ENCODE measurements around the gene RBMS1. TPM values are rescaled to one million over a fixed set of nuclear protein-coding genes. Genes with fewer than 3 reads are reported as not detected.

Gene RBMS1
- total and polyA plus RNA-seq, 4 experiments from 2014 or later = 101 to 131 (median 112) TPM

DNA sequence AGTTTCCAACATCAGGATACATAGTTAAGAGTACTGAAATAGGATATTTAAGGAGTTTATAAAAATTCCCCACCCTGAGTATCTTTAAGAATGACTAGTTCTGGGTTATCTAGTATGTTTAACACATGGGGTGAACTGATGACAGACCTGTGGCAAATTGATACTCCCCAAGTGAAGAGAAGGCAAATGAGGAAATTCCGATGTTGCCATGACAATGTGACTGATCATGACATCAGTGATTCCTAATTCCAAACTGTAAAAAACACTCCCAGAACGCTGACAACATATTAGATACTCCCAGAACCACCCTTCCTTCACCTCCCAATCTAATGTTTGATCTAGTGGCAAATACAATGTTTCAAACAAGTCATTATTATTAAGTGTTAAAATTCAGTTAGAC lies 77.6 kb downstream of the RBMS1 start:
- no peak overlapping the region for H3K27ac Mint-ChIP-seq
- H3K36me3 Mint-ChIP-seq = no peaks in the 10 kb centered on the region
- ChIA-PET CTCF (ENCODE audit: partially characterized antibody) (no interaction called here), POLR2A (ENCODE audit: partially characterized antibody) (interaction anchor here (0.8 kb wide), 1 partner anchor 22 kb away, joined by 3 read pairs; no protein-coding TSS in a partner anchor)
- H3K9me3 Mint-ChIP-seq = no peaks in the 10 kb centered on the region
- H3K27me3 Mint-ChIP-seq = no peaks in the 10 kb centered on the region
- Histone ChIP-seq H3K9me3 (ENCODE audit: control insufficient read depth in 1 of 2, low read length in 2 of 2) (no peaks in the 10 kb centered on the region), H3K4me3 (ENCODE audit: low read length in 2 of 2) (no peak overlapping the region), H3K27me3 (ENCODE audit: insufficient read depth, low read length) (no peaks in the 10 kb centered on the region), H3K36me3 (ENCODE audit: insufficient read depth, low read length) (no peaks in the 10 kb centered on the region), H3K4me1 (ENCODE audit: insufficient read depth, low read length) (peaks cover 53% of the 10 kb centered on the region), H3K27ac (ENCODE audit: low read depth, low read length) (no peak overlapping the region)
- H3K4me3 Mint-ChIP-seq = no peak overlapping the region
- DNase-seq = no peak
- H3K4me1 Mint-ChIP-seq = peaks cover 46 to 80% (median 59%) of the 10 kb centered on the region in 4 donors
- intact Hi-C loops (cut with micrococcal nuclease) = no loop called here

DNA sequence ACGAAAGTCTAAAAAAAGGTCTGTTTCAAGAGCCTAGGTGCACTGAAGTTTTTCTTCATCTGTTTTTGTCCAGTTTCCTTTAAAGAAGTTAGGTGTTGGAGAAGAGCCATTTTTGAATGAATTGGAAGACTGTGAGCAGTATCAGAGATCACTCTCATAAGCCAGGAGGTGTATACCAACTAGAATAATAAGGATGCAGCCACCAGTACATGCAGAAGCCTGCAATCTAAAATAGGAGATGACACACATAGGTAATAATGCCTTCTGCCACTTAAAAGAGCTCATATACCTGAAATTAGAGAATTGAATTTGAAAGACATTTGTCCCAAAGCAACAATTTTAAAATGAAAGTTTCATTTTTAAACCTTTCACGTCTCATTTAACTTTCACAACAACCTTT lies 81.7 kb downstream of the RBMS1 start:
- H3K36me3 ChIP-seq (ENCODE audit: insufficient read depth, low read length) = no peaks in the 10 kb centered on the region
- no peaks in the 10 kb centered on the region for H3K27me3 ChIP-seq (ENCODE audit: insufficient read depth, low read length)
- no peaks in the 10 kb centered on the region for H3K9me3 ChIP-seq (ENCODE audit: control insufficient read depth in 1 of 2, low read length in 2 of 2)
- intact Hi-C loops (cut with micrococcal nuclease) = loop anchor here (1.0 kb wide), 1 partner anchor 7 kb away; no protein-coding TSS in a partner anchor
- H3K4me1 ChIP-seq (ENCODE audit: insufficient read depth, low read length) = peaks cover 48% of the 10 kb centered on the region
- H3K27ac ChIP-seq (ENCODE audit: low read depth, low read length) = peak overlapping the region; percentile 27
- peaks cover 0 to 7% of the 10 kb centered on the region in 2 donors for H3K36me3 Mint-ChIP-seq
- peak overlapping the region; percentile 6 to 90 (median 73) for H3K4me3 Mint-ChIP-seq
- peak overlapping the region; percentile 32 to 94 (median 86) for H3K27ac Mint-ChIP-seq
- no peak for DNase-seq
- H3K27me3 Mint-ChIP-seq = no peaks in the 10 kb centered on the region
- POLR2A ChIA-PET (ENCODE audit: partially characterized antibody) = interaction anchor here (0.8 to 2.3 kb wide), 12 partner anchors 9 to 699 kb away, joined by 3 to 24 read pairs (median 5); partner anchors contain the start of gene MARCHF7
- H3K9me3 Mint-ChIP-seq = peaks cover 0 to 2% (median 0%) of the 10 kb centered on the region in 8 donors
- peak overlapping the region in 1 of 2 donors; percentile 9 for H3K4me3 ChIP-seq (ENCODE audit: low read length in 2 of 2)
- H3K4me1 Mint-ChIP-seq = peaks cover 44 to 76% (median 54%) of the 10 kb centered on the region in 4 donors
- CTCF ChIA-PET (ENCODE audit: partially characterized antibody) = interaction anchor here (1.1 to 5.6 kb wide), 3 partner anchors 10 to 18 kb away, joined by 3 to 42 read pairs (median 4); no protein-coding TSS in a partner anchor

DNA sequence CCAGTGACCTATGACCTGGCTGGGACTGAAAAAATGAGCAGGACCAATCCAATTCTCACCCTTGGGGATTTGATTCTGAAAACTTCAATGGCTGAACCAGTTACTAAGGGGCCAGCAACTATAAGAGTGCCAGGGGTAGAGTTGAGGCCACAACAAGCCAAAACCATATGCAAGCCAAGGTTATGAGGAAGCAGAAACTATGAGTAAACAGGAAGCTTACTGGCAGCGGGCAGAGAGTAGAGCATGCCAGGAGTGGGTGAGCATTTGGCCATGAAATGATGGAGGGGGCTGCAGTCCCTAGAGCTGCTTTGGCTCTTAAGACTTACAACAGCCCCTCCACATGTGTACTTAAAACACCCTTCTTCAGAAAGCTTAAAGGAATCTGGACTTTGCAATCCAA lies 82.4 kb downstream of the RBMS1 start:
- POLR2A ChIA-PET (ENCODE audit: partially characterized antibody) = interaction anchor here (0.7 to 1.9 kb wide), 13 partner anchors 10 to 699 kb away, joined by 3 to 24 read pairs (median 3); partner anchors contain the start of gene MARCHF7
- H3K36me3 Mint-ChIP-seq = peaks cover 0 to 12% of the 10 kb centered on the region in 2 donors
- peak overlapping the region; percentile 27 for H3K27ac ChIP-seq (ENCODE audit: low read depth, low read length)
- peak in 4 of 5 donors; percentile 30 to 69 (median 38) for DNase-seq
- H3K4me3 ChIP-seq (ENCODE audit: low read length in 2 of 2) = no peak overlapping the region
- no peaks in the 10 kb centered on the region for H3K27me3 Mint-ChIP-seq
- no peaks in the 10 kb centered on the region for H3K36me3 ChIP-seq (ENCODE audit: insufficient read depth, low read length)
- CTCF ChIA-PET (ENCODE audit: partially characterized antibody) = interaction anchor here (0.5 to 5.6 kb wide), 3 partner anchors 17 to 87 kb away, joined by 3 to 42 read pairs (median 3); no protein-coding TSS in a partner anchor
- H3K4me3 Mint-ChIP-seq = peak overlapping the region; percentile 33 to 90 (median 73)
- H3K27ac Mint-ChIP-seq = peak overlapping the region; percentile 32 to 94 (median 86)
- intact Hi-C loops (cut with micrococcal nuclease) = loop anchor here (1.0 kb wide), 1 partner anchor 8 kb away; no protein-coding TSS in a partner anchor
- peaks cover 48 to 76% (median 58%) of the 10 kb centered on the region in 4 donors for H3K4me1 Mint-ChIP-seq
- no peaks in the 10 kb centered on the region for H3K27me3 ChIP-seq (ENCODE audit: insufficient read depth, low read length)
- peaks cover 0 to 6% (median 0%) of the 10 kb centered on the region in 8 donors for H3K9me3 Mint-ChIP-seq
- peaks cover 53% of the 10 kb centered on the region for H3K4me1 ChIP-seq (ENCODE audit: insufficient read depth, low read length)
- no peaks in the 10 kb centered on the region for H3K9me3 ChIP-seq (ENCODE audit: control insufficient read depth in 1 of 2, low read length in 2 of 2)

DNA sequence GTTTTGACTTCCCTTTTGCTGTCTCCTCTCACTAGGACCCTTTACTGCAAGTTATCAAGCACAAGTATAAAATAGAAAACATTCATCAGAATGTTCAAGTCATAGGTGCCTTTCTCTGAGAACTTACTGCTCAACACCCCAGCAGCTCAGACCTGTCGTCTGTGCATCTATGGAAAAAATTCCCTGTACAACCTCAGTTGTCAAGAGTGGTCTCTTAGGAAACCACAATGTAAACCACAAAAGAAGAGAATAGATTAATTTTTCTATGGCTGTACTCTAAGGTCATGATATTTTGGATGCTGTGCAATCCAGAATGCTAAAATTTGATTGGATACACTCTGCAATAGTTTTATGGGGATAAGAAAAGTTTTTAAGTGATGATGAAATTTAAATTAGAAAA lies 84.1 kb downstream of the RBMS1 start:
- H3K4me3 Mint-ChIP-seq = peak overlapping the region; percentile 14 to 94 (median 90)
- peaks cover 70% of the 10 kb centered on the region for H3K4me1 ChIP-seq (ENCODE audit: insufficient read depth, low read length)

DNA sequence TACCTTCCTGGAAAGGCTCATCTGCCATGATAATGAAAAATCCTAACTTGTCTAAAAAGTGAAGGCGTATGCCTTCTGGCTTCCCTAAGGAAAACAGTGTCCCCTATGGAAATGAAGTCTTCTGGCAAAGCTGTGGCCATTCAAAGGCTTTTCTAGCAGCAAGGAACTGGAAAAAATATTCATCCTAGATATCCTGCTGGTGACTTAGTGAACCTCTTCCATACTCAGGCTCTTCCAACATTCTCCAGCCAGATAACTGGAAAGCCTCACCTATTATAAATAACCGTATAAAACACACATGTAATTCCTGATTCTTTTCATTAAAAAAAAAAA lies 84.7 kb downstream of the RBMS1 start:
- DNase-seq = no peak
- H3K27me3 Mint-ChIP-seq = no peaks in the 10 kb centered on the region
- ChIA-PET POLR2A (ENCODE audit: partially characterized antibody) (interaction anchor here (1.2 kb wide), 1 partner anchor 84 kb away, joined by 4 read pairs; no protein-coding TSS in a partner anchor), CTCF (ENCODE audit: partially characterized antibody) (no interaction called here)
- H3K36me3 ChIP-seq (ENCODE audit: insufficient read depth, low read length) = no peaks in the 10 kb centered on the region
- H3K9me3 ChIP-seq (ENCODE audit: control insufficient read depth in 1 of 2, low read length in 2 of 2) = no peaks in the 10 kb centered on the region
- no peak overlapping the region for H3K27ac ChIP-seq (ENCODE audit: low read depth, low read length)
- H3K4me3 ChIP-seq (ENCODE audit: low read length in 2 of 2) = no peak overlapping the region
- peak overlapping the region; percentile 83 to 98 (median 95) for H3K27ac Mint-ChIP-seq
- peaks cover 66 to 81% (median 73%) of the 10 kb centered on the region in 4 donors for H3K4me1 Mint-ChIP-seq
- peaks cover 0 to 6% (median 0%) of the 10 kb centered on the region in 8 donors for H3K9me3 Mint-ChIP-seq
- peaks cover 75% of the 10 kb centered on the region for H3K4me1 ChIP-seq (ENCODE audit: insufficient read depth, low read length)
- H3K36me3 Mint-ChIP-seq = peaks cover 0 to 12% of the 10 kb centered on the region in 2 donors
- intact Hi-C loops (cut with micrococcal nuclease) = loop anchor here (5.0 kb wide), 3 partner anchors 77 to 697 kb away; partner anchors contain the start of gene MARCHF7
- peak overlapping the region; percentile 85 to 94 (median 91) for H3K4me3 Mint-ChIP-seq
- H3K27me3 ChIP-seq (ENCODE audit: insufficient read depth, low read length) = no peaks in the 10 kb centered on the region

More for the DNA sequence above, 84.1 kb downstream of the RBMS1 start:
- Mint-ChIP-seq H3K27ac (peak overlapping the region; percentile 15 to 98 (median 93)), H3K9me3 (peaks cover 0 to 6% (median 0%) of the 10 kb centered on the region in 8 donors), H3K36me3 (peaks cover 0 to 12% of the 10 kb centered on the region in 2 donors), H3K27me3 (no peaks in the 10 kb centered on the region), H3K4me1 (peaks cover 62 to 80% (median 69%) of the 10 kb centered on the region in 4 donors)
- no peak for DNase-seq
- no peak overlapping the region for H3K4me3 ChIP-seq (ENCODE audit: low read length in 2 of 2)
- H3K27me3 ChIP-seq (ENCODE audit: insufficient read depth, low read length) = no peaks in the 10 kb centered on the region
- H3K36me3 ChIP-seq (ENCODE audit: insufficient read depth, low read length) = no peaks in the 10 kb centered on the region
- intact Hi-C loops (cut with micrococcal nuclease) = loop anchor here (5.0 kb wide), 3 partner anchors 77 to 697 kb away; partner anchors contain the start of gene MARCHF7
- H3K9me3 ChIP-seq (ENCODE audit: control insufficient read depth in 1 of 2, low read length in 2 of 2) = no peaks in the 10 kb centered on the region
- ChIA-PET CTCF (ENCODE audit: partially characterized antibody) (no interaction called here), POLR2A (ENCODE audit: partially characterized antibody) (interaction anchor here (1.2 kb wide), 1 partner anchor 83 kb away, joined by 4 read pairs; no protein-coding TSS in a partner anchor)
- no peak overlapping the region for H3K27ac ChIP-seq (ENCODE audit: low read depth, low read length)

DNA sequence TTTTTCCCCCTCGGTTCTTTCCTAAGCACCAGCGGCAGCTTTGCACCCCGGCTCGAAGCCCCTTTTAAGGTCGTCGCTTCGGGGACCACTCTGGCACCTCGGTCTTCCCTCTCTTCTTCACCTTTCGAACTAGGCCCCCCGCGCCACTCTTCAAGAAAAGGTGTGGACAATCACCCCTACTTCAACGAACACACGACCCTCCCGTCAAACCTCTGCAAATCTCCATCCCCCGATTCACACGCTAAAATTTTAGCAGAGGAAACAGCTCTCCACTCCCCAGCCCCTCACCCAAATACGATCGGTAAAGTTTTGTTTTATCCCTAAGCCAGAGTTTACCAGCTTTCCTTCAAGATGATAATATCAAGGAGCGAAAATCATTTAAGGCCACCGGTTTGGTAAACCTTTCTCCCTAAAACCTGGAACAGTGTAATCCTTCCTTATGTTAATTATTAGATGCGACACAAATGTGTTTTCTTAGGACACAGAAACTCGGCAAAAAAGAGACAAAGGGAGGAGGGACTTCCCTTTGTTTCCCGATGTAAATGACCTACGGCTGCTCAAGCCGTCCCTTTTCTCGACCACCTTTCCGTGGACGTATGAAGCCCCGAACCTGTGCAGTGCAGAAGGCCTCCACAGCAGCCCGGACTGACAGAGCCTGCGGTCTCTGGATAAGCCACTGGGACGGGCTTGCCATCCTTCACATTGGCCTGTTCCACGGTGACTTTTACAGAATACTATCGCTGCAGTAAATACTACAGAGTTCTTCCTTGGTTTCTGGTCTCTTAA lies 85.2 kb downstream of the RBMS1 start:
- H3K4me3 ChIP-seq (ENCODE audit: low read length in 2 of 2) = no peak overlapping the region
- intact Hi-C loops (cut with micrococcal nuclease) = loop anchor here (5.0 kb wide), 3 partner anchors 76 to 696 kb away; partner anchors contain the start of gene MARCHF7
- H3K9me3 Mint-ChIP-seq = peaks cover 0 to 6% (median 0%) of the 10 kb centered on the region in 8 donors
- peak overlapping the region; percentile 43 for H3K27ac ChIP-seq (ENCODE audit: low read depth, low read length)
- no peak for DNase-seq
- peaks cover 0 to 15% of the 10 kb centered on the region in 2 donors for H3K36me3 Mint-ChIP-seq
- peak overlapping the region; percentile 85 to 94 (median 91) for H3K4me3 Mint-ChIP-seq
- H3K27me3 ChIP-seq (ENCODE audit: insufficient read depth, low read length) = no peaks in the 10 kb centered on the region
- no peaks in the 10 kb centered on the region for H3K36me3 ChIP-seq (ENCODE audit: insufficient read depth, low read length)
- H3K27me3 Mint-ChIP-seq = no peaks in the 10 kb centered on the region
- no peaks in the 10 kb centered on the region for H3K9me3 ChIP-seq (ENCODE audit: control insufficient read depth in 1 of 2, low read length in 2 of 2)
- H3K27ac Mint-ChIP-seq = peak overlapping the region; percentile 83 to 98 (median 95)
- ChIA-PET POLR2A (ENCODE audit: partially characterized antibody) (interaction anchor here (0.9 to 6.6 kb wide), 11 partner anchors 9 to 84 kb away, joined by 3 to 52 read pairs (median 8); no protein-coding TSS in a partner anchor), CTCF (ENCODE audit: partially characterized antibody) (interaction anchor here (1.2 to 3.2 kb wide), 3 partner anchors 14 to 21 kb away, joined by 4 to 18 read pairs (median 8); no protein-coding TSS in a partner anchor)
- peaks cover 81% of the 10 kb centered on the region for H3K4me1 ChIP-seq (ENCODE audit: insufficient read depth, low read length)
- H3K4me1 Mint-ChIP-seq = peaks cover 69 to 85% (median 76%) of the 10 kb centered on the region in 4 donors
